Heart left ventricle (tissue), 13 donors: ENCODE measurements around the gene MRPS18A.

Experiments
- POLR2A ChIP-seq, 2 donors: fragments of 450-650 bp; IDR thresholded peaks; one replicate each; pipeline ENCODE4 v1.6.1; 2017; ENCODE audit warnings: antibody characterized with exemption in 2 of 2, mild to moderate bottlenecking in 2 of 2, moderate library complexity in 2 of 2
- TF ChIP-seq, protein P1 (sequence below), 12 donors: fragments of 200-600 bp; sonication (generic) in 4 of 12; IDR thresholded peaks; one replicate each; pipeline versions ENCODE4 v1.5.0 to v1.8.0; 2018 to 2022; ENCODE audit warnings: antibody characterized with exemption in 12 of 12, mild to moderate bottlenecking in 5 of 12
- donor health status: ischemic (EF 13 %, LVEDD 7.1; RV severe dilation, severe dysfunction).
- donor health status: DM: no; HTN: yes; CAD: no.
- donor health status: DM: no; HTN: no; CAD: no.
- donor health status: ischemic (EF 25% LVEDD 6.9; RV normal size, moderate dysfunction).
- donor health status: ischemic (EF 25% LVEDD 5.7; RV mildly dilated, moderate dysfunction).
- donor health status: ischemic (EF 35%, LVEDD 5.7; RV mildly dilated, moderate dysfunction).
- donor health status: nonischemic (EF 11% LVEDD 7.7; RV severe dilation, severe dysfunction).
- donor health status: DM: yes; HTN: yes; CAD: no.
- donor health status: PGD.
- donor health status: ischemic (EF 29% LVEDD 5.4; RV normal size, mild dysfunction).
- donor health status: nonischemic (EF 23%, LVEDD 6.1; RV moderate dilation, normal function).

DNA sequence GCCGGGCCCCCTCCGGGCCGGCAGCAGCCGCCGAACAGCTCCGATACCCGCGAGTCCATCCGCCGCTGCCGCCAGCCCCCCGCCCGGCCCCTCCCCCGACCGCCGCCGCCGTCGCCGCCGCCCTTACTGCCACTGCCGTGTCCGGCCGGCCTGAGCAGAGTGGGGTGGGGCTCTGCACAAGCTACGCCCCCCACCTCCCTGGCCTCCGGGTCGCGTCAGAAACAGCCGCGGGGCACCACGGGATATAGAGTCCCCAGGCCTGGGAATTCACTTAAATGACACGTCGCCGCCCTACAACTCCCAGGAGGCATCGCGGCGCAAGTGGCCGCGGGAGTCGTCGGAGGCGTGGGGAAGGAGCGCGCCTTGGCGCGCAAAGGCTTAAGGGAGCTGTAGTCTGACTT lies 58.5 kb downstream of the MRPS18A start, which contains the start of gene GTPBP2:
- TF ChIP-seq, protein P1, sequence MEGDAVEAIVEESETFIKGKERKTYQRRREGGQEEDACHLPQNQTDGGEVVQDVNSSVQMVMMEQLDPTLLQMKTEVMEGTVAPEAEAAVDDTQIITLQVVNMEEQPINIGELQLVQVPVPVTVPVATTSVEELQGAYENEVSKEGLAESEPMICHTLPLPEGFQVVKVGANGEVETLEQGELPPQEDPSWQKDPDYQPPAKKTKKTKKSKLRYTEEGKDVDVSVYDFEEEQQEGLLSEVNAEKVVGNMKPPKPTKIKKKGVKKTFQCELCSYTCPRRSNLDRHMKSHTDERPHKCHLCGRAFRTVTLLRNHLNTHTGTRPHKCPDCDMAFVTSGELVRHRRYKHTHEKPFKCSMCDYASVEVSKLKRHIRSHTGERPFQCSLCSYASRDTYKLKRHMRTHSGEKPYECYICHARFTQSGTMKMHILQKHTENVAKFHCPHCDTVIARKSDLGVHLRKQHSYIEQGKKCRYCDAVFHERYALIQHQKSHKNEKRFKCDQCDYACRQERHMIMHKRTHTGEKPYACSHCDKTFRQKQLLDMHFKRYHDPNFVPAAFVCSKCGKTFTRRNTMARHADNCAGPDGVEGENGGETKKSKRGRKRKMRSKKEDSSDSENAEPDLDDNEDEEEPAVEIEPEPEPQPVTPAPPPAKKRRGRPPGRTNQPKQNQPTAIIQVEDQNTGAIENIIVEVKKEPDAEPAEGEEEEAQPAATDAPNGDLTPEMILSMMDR (IDR thresholded peaks at IDR 0.05) = no peak
- peak in 1 of 2 donors; percentile 59 for TF ChIP-seq POLR2A (IDR thresholded peaks at IDR 0.05)
